Fibroblast of skin of right biceps (primary cell): Measurements from ENCODE around the gene SPECC1.
A peak's percentile ranks its signal among the peaks of the same experiment; 100 is the strongest.
"Not testable (repeated sequence)": the region's sequence is repeated elsewhere in the genome, so short reads cannot be mapped to it uniquely, and the experiment has no call there.

Source experiments
- DNase-seq: peaks from one replicate; pipeline ENCODE4 v3.0.0-alpha.2; 2013

Gene SPECC1

GRCh38 chr17:20246692-20247091 lies 237.5 kb downstream of the SPECC1 start:
- no peak for DNase-seq

GRCh38 chr17:20253323-20253722 lies 244.2 kb downstream of the SPECC1 start:
- no peak for DNase-seq

- no peak for DNase-seq
Observed at GRCh38 chr17:20254541-20254940, 245.4 kb downstream of the SPECC1 start.

GRCh38 chr17:20256144-20256543 lies 247.0 kb downstream of the SPECC1 start:
- DNase-seq = no peak

GRCh38 chr17:20257008-20257407 lies 247.8 kb downstream of the SPECC1 start:
- no peak for DNase-seq

- DNase-seq = no peak
Observed at GRCh38 chr17:20257798-20258197, 248.6 kb downstream of the SPECC1 start.

GRCh38 chr17:20259668-20260067 lies 250.5 kb downstream of the SPECC1 start:
- DNase-seq = no peak

- no peak for DNase-seq
Observed at GRCh38 chr17:20260268-20260667, 251.1 kb downstream of the SPECC1 start.

- DNase-seq = peak; percentile 73
Observed at GRCh38 chr17:20262226-20263114, 253.3 kb downstream of the SPECC1 start.

- not testable (repeated sequence) for DNase-seq
Observed at GRCh38 chr17:20263115-20263433, 253.9 kb downstream of the SPECC1 start.

GRCh38 chr17:20263595-20263994 lies 254.4 kb downstream of the SPECC1 start:
- peak; percentile 80 for DNase-seq

GRCh38 chr17:20264996-20265395 lies 255.8 kb downstream of the SPECC1 start:
- no peak for DNase-seq

GRCh38 chr17:20266806-20267458 lies 257.8 kb downstream of the SPECC1 start:
- peak; percentile 88 for DNase-seq

- peak; percentile 33 for DNase-seq
Observed at GRCh38 chr17:20267459-20267842, 258.3 kb downstream of the SPECC1 start.

GRCh38 chr17:20270369-20270768 lies 261.2 kb downstream of the SPECC1 start:
- DNase-seq = no peak

- peak; percentile 22 for DNase-seq
Observed at GRCh38 chr17:20271011-20271610, 262.0 kb downstream of the SPECC1 start.

- DNase-seq = no peak
Observed at GRCh38 chr17:20273741-20274500, 264.8 kb downstream of the SPECC1 start.

GRCh38 chr17:20275653-20276052 lies 266.5 kb downstream of the SPECC1 start:
- no peak for DNase-seq

- DNase-seq = no peak
Observed at GRCh38 chr17:20276421-20276820, 267.3 kb downstream of the SPECC1 start.

- DNase-seq = no peak
Observed at GRCh38 chr17:20278805-20279204, 269.6 kb downstream of the SPECC1 start.

- DNase-seq = no peak
Observed at GRCh38 chr17:20279631-20280030, 270.5 kb downstream of the SPECC1 start.

GRCh38 chr17:20280051-20280450 lies 270.9 kb downstream of the SPECC1 start:
- DNase-seq = no peak

GRCh38 chr17:20280851-20281250 lies 271.7 kb downstream of the SPECC1 start:
- no peak for DNase-seq
